Tibial nerve (tissue), 4 donors: ENCODE data around the gene FOXK1.

Experiments used
- CTCF ChIP-seq, 5 experiments: fragments of 200-600 bp in 3 of 5; fragments of 450-650 bp in 2 of 5; sonication (generic) in 3 of 5; IDR thresholded peaks; one replicate each; pipeline ENCODE4 v1.5.1; 2016 to 2019; ENCODE audit warnings: antibody characterized with exemption in 5 of 5, mild to moderate bottlenecking in 3 of 5, moderate library complexity in 2 of 5
- EP300 ChIP-seq, 2 donors: sonication (generic); formaldehyde crosslinking; IDR thresholded peaks; one replicate each; pipeline ENCODE4 v1.6.1; 2017; ENCODE audit warnings: antibody characterized with exemption in 2 of 2, mild to moderate bottlenecking in 1 of 2

DNA sequence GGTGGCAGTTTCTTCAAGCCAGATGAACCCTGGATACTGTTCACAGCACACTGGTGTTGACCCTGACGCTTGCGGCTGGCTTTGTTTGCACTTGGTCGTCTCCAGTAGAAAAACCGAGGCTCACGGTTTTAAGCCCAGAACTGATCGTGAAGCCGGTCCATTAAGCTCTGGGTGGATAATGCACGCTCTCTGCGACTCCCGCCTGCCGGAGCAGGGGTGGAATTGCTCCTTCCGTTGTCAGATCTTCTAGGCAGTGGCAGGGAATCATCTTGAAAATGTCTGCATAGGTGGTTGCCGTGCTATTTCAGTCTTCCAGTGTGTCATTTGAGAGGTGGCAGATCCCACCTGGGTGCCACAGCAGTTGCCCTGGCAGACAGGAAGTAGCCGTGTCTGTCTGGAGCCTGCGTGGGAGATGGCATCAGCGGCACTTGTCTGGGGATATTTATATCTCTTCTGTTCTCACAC, 57.5 kb downstream of the FOXK1 start:
- TF ChIP-seq CTCF (IDR thresholded peaks at IDR 0.05) (peak in 2 of 5 experiments; percentile 28 to 49), EP300 (IDR thresholded peaks at IDR 0.05) (no peak)
